OCI-LY3 (cell line): ENCODE data around the gene AP3B2.

ENCODE experiments used
- H2AFZ ChIP-seq: fragments of 200-600, 300-600 bp; shearing (Covaris generic); 2 replicates; pipeline ENCODE4 v1.6.0; 2014; ENCODE audit warnings: antibody characterized with exemption, low read depth, low read length
- H3K27ac ChIP-seq: fragments of 200-600, 300-600 bp; sonication (generic); 2 replicates; pipeline ENCODE4 v1.5.1; 2014; ENCODE audit warnings: mild to moderate bottlenecking, low read length, moderate library complexity, mixed read lengths
- H3K27me3 ChIP-seq: fragments of 200-600, 300-600 bp; sonication (generic); 2 replicates; pipeline ENCODE4 v1.6.1; 2014; ENCODE audit warnings: low read depth, low read length, mixed read lengths
- H3K36me3 ChIP-seq: fragments of 200-600, 300-600 bp; sonication (generic); replicated peaks from 2 replicates; pipeline ENCODE3; 2014; ENCODE audit warnings: low read depth, low read length, mixed read lengths
- H3K4me1 ChIP-seq: fragments of 300-600, 200-600 bp; sonication (generic); 2 replicates; pipeline ENCODE4 v1.6.1; 2014; ENCODE audit warnings: low read length, mixed read lengths
- H3K4me2 ChIP-seq: fragments of 200-600, 300-600 bp; sonication (generic); 2 replicates; pipeline ENCODE4 v1.6.1; 2014; ENCODE audit warnings: low read length, mixed read lengths
- H3K4me3 ChIP-seq: fragments of 300-600, 200-600 bp; sonication (generic); 2 replicates; pipeline ENCODE4 v1.5.1; 2014; ENCODE audit warnings: antibody characterized with exemption, mild to moderate bottlenecking, low read length, moderate library complexity
- H3K79me2 ChIP-seq: fragments of 300-600, 200-600 bp; shearing (Covaris generic); 2 replicates; pipeline ENCODE4 v1.6.1; 2014; ENCODE audit warnings: mild to moderate bottlenecking, low read length, mixed read lengths
- H3K9ac ChIP-seq: fragments of 300-600, 200-600 bp; shearing (Covaris generic); 2 replicates; pipeline ENCODE4 v1.6.0; 2014; ENCODE audit warnings: mild to moderate bottlenecking, low read length, moderate library complexity
- H3K9me3 ChIP-seq: fragments of 200-600, 300-600 bp; shearing (Covaris generic); 2 replicates; pipeline ENCODE4 v1.6.1; 2014; ENCODE audit warnings: low read length, mixed read lengths; ENCODE audit not compliant: insufficient read depth
- H4K20me1 ChIP-seq: fragments of 200-600, 300-600 bp; sonication (generic); 2 replicates; pipeline ENCODE4 v1.6.1; 2016; ENCODE audit warnings: low read length, mixed read lengths; ENCODE audit not compliant: insufficient read depth
- EZH2phosphoT487 ChIP-seq: fragments of 200-600 bp; shearing (Covaris generic); IDR thresholded peaks from 2 replicates; pipeline ENCODE4 v1.6.1; 2018; ENCODE audit warnings: antibody characterized with exemption, mixed run types, low read depth
- TF ChIP-seq, protein P1 (sequence below): fragments of 200-600, 300-600 bp; sonication (generic); IDR thresholded peaks from 2 replicates; pipeline ENCODE4 v1.5.1; 2014; ENCODE audit warnings: antibody characterized with exemption, low read length, low read depth

Gene AP3B2

DNA sequence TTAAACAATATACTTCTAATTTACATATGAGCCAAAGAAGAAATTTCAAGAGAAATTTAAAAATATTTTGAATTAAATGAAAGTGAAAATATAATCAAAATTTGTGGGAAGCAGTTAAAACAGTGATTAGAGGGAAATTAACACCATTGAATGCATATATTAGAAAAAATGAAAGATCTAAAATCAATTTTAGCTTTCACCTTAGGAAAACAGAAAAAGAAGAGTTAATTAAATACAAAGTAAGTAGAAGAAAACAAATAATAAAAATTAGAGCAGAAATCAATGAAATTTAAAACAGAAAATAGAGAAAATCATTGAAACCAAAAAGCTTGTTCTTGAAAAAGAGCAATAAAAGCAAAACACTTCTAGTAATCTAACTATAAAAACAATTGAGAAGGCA lies 38.6 kb upstream of the AP3B2 start:
- Histone ChIP-seq H3K4me1 (peaks cover 21% of the 10 kb centered on the region), H3K79me2 (peaks cover 41% of the 10 kb centered on the region), H3K9me3 (no peaks in the 10 kb centered on the region)

DNA sequence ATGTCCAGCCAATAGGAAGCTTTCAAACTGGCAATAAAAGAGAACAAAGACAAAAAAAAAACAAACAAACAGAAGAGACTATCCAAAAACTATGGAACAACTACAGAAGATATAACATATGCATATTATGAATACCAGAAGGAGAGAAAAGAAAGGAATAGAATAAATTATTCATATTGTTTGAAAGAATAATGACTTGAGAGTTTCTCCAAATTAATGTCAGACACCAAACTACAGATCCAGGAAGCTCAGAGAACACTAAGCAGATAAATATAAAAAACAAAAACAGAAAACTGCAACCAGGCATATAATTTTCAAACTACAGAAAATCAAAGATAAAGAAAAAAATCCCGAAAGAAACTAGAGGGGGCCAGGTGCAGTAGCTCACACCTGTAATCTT lies 34.1 kb upstream of the AP3B2 start:
- no peak overlapping the region for H3K4me3 ChIP-seq
- H3K36me3 ChIP-seq: no peaks in the 10 kb centered on the region
- no peak overlapping the region for H3K27ac ChIP-seq
- H2AFZ ChIP-seq: no peak overlapping the region
- no peak for TF ChIP-seq EZH2phosphoT487
- TF ChIP-seq, protein P1, sequence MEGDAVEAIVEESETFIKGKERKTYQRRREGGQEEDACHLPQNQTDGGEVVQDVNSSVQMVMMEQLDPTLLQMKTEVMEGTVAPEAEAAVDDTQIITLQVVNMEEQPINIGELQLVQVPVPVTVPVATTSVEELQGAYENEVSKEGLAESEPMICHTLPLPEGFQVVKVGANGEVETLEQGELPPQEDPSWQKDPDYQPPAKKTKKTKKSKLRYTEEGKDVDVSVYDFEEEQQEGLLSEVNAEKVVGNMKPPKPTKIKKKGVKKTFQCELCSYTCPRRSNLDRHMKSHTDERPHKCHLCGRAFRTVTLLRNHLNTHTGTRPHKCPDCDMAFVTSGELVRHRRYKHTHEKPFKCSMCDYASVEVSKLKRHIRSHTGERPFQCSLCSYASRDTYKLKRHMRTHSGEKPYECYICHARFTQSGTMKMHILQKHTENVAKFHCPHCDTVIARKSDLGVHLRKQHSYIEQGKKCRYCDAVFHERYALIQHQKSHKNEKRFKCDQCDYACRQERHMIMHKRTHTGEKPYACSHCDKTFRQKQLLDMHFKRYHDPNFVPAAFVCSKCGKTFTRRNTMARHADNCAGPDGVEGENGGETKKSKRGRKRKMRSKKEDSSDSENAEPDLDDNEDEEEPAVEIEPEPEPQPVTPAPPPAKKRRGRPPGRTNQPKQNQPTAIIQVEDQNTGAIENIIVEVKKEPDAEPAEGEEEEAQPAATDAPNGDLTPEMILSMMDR: no peak
- H3K9me3 ChIP-seq: no peaks in the 10 kb centered on the region
- peaks cover 3% of the 10 kb centered on the region for H3K4me1 ChIP-seq
- no peak overlapping the region for H3K9ac ChIP-seq
- H4K20me1 ChIP-seq: no peaks in the 10 kb centered on the region
- no peaks in the 10 kb centered on the region for H3K27me3 ChIP-seq
- no peak overlapping the region for H3K4me2 ChIP-seq
- no peaks in the 10 kb centered on the region for H3K79me2 ChIP-seq

More for the DNA sequence above, 38.6 kb upstream of the AP3B2 start:
- Histone ChIP-seq H2AFZ (no peak overlapping the region), H3K27me3 (no peaks in the 10 kb centered on the region), H3K36me3 (peaks cover 12% of the 10 kb centered on the region), H3K9ac (no peak overlapping the region), H3K4me2 (no peak overlapping the region), H3K4me3 (no peak overlapping the region), H3K27ac (no peak overlapping the region), H4K20me1 (peaks cover 4% of the 10 kb centered on the region; the same call in 1 of the 2 replicates)
- TF ChIP-seq, protein P1: no peak
- TF ChIP-seq EZH2phosphoT487: no peak

DNA sequence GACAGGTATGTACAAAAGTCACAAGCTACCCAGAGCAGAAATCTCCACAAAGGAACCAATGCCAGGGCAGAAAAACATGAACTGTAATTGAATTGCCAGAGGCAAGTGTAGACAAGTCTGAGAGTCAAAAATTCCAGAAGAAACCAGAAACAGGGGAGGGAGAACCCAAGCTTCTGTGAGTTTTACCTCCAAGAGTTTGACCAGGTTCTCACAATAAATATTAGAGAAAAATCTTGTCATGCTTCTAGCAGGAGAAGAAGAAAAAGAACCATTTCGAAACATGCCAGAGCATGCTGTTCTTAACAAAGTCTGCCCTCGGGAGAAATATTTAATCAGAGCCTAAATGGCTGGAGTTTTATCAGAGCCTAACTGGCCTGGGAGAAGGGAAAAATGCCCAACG lies 32.5 kb upstream of the AP3B2 start:
- TF ChIP-seq, protein P1: no peak
- no peak for TF ChIP-seq EZH2phosphoT487

DNA sequence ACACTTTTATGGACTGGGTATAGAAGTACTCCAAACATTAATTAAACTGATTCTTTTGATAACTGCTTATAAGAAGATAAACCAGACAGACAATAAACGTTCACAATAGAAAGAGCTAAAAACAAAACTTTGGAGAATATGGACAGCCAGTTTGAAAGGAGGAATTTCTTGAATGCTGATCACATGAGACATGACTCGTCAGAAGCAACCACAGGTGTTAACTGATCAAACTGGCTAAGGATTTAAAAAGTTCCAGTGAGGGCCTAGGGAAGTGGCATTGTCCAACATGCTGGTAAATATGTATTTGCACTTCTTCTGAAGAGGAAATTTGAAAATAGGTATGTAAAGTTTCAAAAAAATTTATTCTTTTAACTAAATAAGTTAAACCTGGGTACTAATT lies 29.4 kb upstream of the AP3B2 start:
- TF ChIP-seq, protein P1: no peak
- no peak for TF ChIP-seq EZH2phosphoT487
- no peaks in the 10 kb centered on the region for H3K36me3 ChIP-seq
- H3K79me2 ChIP-seq: no peaks in the 10 kb centered on the region
- H3K4me1 ChIP-seq: no peaks in the 10 kb centered on the region
- H3K4me3 ChIP-seq: no peak overlapping the region
- no peaks in the 10 kb centered on the region for H4K20me1 ChIP-seq
- no peaks in the 10 kb centered on the region for H3K27me3 ChIP-seq
- no peaks in the 10 kb centered on the region for H3K9me3 ChIP-seq
- H2AFZ ChIP-seq: no peak overlapping the region
- H3K4me2 ChIP-seq: no peak overlapping the region
- H3K9ac ChIP-seq: no peak overlapping the region
- no peak overlapping the region for H3K27ac ChIP-seq

More for the DNA sequence above, 32.5 kb upstream of the AP3B2 start:
- no peaks in the 10 kb centered on the region for H3K27me3 ChIP-seq
- no peaks in the 10 kb centered on the region for H3K9me3 ChIP-seq
- no peaks in the 10 kb centered on the region for H3K79me2 ChIP-seq
- no peak overlapping the region for H3K27ac ChIP-seq
- no peak overlapping the region for H3K4me2 ChIP-seq
- H3K9ac ChIP-seq: no peak overlapping the region
- no peak overlapping the region for H3K4me3 ChIP-seq
- H4K20me1 ChIP-seq: no peaks in the 10 kb centered on the region
- no peak overlapping the region for H2AFZ ChIP-seq
- no peaks in the 10 kb centered on the region for H3K36me3 ChIP-seq
- H3K4me1 ChIP-seq: no peaks in the 10 kb centered on the region
